NCI-H2227 (cell line): ENCODE results near the gene INPP5F.
"Not testable (repeated sequence)": the region's sequence is repeated elsewhere in the genome, so short reads cannot be mapped to it uniquely, and the experiment has no call there.

Experiments used
- DNase-seq: peaks from one replicate; lab custom pipeline; 2025; ENCODE audit not compliant: unreplicated experiment; lab: John Stamatoyannopoulos, UW

INPP5F gene

DNA sequence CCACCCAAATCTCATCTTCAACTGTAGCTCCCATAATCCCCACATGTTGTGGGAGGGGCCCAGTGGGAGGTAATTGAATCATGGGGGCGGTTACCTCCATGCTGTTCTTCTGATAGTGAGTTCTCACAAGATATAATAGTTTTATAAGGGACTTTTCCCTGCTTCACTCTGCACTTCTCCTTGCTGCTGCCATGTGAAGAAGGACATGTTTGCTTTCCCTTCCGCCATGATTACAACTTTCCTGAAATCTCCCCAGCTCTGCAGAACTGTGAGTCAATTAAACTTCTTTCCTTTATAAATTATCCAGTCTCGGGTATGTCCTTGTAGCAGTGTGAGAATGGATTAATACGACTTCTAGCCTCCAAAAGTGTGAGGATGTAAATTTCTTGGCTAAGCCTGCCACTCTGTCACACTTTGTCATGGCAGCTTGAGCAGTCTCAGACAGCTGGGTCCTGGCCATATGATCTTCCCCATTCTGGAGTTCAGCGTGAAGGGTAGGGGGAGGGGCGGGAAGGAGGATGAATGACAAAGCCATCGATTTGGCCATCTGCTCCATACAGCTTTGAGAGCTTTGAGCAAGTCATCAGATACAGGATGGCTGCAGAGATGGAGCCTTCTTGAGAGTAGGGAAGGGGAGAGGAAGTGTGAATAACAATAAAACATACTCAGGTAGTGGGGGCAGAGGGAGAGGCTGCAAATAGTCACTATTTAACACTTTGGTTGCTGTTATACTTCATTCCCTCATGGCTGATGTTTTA lies 19.1 kb upstream of the INPP5F start:
- peak; percentile 19 for DNase-seq

DNA sequence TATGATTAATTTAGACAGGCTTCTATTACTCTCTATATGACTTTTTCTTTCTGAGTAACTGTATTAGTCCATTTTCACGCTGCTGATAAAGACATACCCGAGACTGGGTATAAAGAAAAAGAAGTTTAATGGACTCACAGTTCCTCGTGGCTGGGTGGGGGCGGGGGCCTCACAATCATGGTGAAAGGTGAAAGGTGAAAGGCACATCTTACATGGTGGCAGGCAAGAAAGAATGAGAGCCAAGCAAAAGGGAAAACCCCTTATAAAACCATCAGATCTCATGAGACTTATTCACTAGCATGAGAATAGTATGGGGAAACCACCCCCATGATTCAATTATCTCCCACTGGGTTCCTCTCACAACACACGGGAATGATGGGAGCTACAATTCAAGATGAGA lies 18.5 kb upstream of the INPP5F start:
- DNase-seq, result not testable (repeated sequence)

DNA sequence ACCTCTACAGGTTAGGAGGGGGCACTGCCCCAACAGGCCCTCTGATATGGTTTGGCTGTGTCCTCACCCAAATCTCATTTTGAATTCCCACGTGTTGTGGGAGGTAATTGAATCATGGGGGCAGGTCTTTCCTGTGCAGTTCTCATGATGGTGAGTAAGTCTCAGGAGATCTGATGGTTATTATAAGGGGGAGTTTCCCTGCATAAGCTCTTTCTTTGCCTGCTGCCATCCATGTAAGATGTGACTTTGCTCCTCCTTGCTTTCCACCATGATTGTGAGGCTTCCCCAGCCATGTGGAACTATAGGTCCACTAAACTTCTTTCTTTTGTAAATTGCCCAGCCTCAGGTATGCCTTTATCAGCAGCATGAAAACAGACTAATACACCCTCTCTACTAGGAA lies 14.9 kb upstream of the INPP5F start:
- DNase-seq, result not testable (repeated sequence)

DNA sequence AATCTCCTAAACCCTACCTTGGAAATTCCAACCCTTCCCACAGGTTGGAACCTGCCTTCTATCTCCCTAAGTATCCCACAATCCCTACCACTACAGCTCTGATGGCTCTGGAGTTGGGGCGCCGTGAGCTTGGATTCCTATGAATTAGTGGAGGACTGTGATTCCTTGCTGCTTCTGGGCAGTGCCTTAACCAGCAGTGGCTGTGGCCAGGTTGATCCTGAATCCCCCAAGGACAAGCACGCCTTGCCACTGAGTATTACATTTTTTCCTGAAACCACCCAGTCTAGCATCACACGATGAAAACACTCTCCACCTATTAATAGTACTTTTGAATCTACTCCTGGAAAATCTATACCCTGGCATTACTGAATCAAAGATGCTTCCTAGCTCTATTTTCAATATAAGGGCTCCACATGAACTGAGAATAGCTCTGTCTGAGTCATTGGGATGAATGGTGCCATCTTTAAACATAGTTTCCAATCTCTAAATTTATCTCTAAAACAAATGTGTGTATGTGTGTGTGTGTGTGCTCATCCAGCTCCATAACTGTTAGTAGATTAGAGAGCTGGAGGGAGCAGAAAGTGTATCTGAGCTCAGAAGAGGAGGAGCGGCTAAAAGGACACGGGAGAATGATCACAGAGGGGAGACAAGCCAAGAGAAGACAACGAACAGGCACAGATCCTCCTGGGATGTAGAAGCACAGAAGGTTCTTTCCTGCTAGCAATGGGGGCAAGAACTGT lies 11.9 kb upstream of the INPP5F start:
- DNase-seq, result no peak

DNA sequence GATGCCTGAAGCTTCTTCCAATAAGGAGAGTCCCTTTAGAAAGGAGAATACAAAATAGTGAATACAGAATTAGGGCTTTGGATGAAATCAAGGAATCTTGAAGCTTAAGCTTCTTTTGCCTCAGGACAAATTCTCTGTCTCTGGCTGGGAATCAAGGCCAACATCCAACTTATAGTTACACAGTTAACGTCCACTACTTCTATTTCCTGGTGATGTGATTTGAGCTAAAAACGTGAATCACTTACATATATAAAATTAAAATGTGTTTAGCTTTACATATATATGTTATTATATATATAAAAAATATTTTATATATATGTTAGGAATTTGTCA lies 11.4 kb upstream of the INPP5F start:
- no peak for DNase-seq

DNA sequence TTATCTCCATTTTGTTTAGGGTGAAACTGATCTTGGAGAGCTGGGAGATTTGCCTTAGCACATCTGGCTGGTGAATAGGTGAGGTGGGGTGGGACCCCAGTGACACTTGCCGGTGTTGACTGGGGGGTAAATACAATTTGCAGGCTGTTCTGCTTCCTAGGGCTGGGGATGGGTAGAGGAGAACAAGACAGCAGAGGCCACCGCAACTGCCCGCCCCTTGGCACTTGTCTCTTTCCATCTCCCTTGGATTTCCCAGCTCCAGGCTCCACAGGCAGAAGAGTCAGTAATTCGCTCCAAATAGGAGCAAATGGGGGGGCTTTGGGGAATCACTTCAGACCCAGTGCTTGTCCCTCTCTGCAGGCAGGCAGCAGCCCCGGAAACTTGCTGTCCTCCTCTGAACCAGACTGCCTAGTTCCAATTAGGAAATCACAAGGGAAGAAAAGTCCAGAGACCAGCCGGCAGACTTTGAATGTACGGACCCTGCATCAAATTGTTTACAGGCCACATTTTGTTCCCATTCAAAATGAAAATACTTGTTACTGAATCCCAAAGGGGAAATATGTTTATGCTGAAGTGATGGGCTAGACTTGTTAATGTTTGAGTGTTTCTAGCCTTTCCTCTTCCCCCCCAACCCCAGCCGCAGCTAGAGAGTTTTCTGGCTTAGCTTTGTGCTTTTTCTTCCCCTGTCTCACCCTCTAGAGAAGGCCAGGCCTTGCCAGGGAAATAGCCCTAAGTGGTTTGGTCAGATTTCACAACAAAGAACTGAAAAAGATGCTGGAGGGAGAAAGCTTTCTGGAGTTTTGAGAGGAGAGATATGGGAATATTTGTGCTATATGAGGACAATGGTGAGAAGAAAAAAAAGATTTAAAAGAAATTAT lies 10.0 kb upstream of the INPP5F start:
- peak; percentile 4 for DNase-seq

DNA sequence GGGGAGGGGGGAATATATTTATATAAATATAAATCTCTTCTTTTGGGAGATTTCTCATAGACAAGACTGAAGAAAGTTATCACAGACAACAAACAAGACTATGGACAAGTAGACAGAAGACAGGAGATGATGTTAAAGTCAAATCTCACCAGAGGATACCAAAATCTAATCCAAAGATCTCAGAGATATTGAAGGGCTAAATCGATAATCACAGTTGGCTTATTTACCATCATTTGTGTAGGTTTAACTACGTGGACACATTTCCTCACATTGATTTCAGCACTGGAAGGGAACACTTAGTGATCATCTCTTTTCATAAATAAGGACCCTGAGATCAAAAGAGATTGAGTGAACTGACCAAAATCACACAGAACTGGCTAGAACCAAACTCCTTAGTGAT lies 2.7 kb upstream of the INPP5F start:
- no peak for DNase-seq

DNA sequence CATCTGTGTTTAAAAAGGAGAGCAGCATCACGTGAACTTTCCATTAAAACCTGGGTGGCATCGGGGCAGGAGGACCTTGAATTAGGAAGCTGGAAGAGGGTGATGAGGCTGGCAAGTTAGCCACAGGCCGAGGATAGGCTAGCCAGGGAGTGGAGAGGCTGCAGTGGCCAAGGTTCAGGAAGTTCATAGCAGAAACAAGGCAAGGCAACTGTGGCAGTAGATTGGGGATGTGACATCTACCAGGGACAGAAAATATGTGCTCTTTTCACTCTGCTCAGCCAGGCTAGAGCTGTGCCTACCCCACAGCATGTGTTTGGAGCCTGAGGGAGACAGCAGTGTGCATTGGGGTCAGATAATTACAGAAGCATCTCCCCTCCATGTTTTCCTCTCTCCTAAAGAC lies 2.2 kb upstream of the INPP5F start:
- no peak for DNase-seq

DNA sequence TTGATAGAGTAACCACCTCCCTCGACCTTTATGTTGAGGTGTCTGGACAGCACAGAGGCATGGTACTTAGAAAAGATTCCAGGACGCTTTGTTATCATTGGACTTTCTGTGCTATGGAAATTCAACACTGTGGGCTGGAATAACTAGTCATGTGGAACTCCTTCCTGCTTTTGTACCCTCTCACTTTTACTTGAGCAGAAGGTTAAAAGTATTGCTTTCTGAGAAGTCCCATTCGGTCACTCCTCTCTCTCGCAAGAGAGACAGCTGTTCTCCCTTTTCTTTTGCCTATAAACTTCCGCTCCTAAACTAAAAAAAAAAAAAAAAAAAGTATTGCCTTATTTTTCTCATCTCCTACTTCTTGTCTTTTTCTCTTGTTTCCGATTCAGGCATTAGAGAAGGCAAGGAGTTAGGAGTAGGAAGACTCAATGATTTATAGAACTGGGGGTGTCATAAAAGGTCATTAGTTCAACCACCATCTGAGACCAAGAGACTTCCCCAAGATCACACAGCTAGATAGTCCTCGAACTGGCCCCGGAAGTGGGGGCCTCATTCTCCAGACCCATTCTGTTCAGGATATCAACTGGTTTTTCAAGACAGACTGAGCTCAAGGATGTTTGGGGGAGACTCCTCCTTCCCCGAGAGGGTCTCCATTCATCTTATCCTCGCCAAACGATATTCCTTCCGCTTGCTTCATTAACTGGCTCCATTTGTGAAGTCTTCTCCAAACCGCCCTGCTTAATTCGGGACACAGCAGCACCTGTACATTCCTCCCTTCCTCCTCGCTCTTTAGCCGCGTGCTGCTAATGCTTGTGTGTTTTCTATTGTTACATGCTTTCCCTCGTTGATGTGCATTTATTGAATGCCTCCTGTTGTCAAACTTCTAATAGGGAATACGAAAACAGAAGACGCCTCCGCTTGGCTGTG lies 995 bp upstream of the INPP5F start:
- DNase-seq, result peak; percentile 49

DNA sequence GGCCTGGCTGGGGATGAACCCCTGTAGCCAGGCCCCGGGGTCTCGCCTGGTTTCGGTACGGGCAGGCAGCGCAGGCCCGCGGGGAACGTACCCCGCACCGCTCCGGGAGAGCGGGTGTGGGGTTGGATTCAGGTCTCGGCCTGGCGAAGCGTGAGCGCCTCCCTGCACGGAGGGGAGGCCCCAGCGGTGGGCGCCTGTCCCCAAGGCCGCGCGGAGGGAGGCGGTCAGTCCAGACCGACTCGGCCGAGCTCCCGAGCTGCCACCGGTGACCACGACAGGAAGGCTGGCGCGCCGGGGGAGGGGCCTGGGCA lies 378 bp upstream of the INPP5F start:
- DNase-seq, result no peak

DNA sequence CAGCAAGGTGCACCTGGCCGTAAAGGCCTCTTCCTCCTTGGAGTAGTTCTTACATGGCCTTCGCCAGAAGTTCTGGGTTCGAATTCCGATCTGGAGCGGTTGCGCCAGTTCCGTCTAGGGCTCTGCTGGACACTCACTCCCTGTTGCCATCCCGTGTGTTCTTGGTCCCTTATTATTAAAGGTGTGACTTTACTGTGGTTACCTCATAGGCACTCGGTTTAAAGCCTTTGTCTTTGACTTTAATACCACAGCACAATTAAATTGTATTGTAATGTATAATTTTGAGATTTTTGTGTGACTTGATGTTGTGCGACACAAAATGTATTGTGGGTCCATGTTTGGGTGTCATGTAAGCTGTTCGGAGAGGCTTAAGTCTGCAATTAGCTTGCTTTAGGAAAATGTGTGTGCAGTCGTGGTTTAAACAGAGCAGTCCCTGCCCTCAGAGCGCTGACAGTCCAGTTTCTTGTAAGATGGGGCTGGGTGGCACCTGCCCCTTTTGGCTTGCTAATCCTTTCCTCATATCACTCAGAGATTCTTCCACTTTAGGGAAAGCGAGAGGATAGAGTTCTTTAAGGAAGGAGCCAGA lies 919 bp downstream of the INPP5F start:
- DNase-seq, result no peak

DNA sequence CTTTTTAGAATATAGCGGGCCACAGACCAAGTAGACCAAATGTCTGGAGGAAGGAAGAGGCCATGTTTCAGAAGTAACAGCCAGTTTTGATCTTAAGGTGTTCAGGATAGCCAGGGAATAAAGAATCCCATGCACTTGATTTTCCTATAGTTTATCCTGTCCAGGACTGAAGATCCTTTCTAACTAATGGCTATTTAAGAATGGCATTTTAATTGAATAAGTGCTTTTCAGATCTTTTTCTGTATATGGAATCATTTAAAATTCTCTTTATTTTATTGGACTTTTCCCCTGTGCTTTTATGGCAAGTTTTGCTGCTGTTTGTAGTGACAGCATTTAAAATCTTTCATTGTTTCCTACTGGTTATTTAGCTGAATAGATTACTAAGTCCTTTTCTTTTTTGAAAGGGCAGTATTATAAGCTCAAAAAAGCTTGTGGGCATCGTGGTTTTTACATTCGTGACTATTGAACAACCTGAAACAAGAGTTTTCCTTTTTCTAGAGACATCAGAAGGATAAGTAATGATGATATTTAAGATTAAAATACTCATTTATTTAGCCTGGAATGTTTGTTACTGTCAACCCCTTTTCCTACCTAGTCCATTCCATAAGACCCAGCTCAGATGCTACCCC lies 2.4 kb downstream of the INPP5F start:
- DNase-seq, result no peak

DNA sequence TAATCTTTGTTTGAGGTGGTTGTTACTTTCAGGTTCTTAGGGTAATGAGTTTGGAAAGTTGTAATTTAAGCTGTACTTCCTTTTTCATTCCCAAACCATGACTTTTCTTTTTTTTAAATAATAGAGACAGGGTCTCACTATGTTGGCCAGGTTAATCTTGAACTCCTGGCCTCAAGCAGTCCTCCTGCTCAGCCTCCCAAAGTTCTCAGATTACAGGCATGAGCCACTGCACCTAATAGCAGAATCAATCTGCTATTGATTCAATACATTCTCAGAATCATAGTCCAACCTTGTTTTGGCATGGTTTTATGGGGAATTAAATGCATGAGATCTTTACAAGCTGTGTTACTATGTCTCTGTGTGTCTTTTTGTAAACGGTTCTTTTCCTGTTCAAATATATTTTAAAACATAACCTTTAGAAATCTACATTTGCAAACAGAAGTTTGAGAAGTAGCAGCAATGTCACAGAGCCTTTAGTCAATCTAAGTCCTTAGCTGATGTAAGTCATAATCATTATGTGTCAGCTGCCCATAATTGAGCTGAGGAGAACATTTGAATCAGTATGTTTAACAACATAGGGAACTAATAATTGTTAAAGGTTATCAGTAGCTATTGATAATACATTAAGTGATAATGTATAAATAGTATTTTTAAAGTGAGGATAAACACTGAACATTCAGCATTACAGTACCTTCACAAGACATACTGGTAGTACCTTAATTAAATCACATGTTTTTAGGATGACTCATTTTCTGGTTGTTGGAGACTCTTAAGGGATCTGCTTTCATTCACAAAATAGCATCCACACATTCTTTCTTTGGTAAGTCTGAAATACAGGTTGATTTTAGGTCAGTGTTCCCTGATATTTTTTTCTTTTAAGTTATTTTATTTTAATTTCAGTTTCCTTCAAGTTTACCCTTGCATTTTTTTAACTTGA lies 8.8 kb downstream of the INPP5F start:
- DNase-seq, result no peak

DNA sequence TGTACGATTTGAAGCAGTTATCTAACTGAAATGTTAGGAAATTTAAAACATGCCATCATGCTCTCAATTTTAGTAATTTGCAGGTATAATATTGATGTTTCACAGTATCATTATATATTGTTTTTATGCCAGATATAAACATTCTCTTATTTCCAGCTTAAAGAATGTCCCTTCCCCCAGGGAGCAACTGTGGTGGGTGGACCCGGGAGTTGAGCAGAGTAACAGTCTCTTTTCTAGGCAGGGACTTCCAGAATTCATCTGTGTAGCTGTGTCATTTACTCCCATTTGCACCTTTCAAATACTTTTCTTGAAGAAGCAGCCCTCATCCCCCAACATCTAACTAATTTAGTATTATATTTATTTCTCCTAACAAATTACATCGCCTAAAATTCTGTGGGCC lies 9.6 kb downstream of the INPP5F start:
- no peak for DNase-seq

DNA sequence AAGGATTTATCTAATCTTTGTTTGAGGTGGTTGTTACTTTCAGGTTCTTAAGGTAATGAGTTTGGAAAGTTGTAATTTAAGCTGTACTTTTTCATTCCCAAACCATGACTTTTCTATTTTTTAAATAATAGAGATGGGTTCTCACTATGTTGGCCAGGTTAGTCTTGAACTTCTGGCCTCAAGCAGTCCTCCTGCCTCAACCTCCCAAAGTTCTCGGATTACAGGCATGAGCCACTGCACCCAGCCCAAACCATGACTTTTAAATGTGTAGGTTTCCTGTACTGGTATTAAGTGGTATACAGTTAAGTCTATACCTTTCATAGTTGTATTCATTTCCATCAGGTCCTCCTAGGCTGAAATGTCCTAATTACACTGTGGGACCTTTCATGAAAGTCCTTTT lies 10.4 kb downstream of the INPP5F start:
- no peak for DNase-seq

DNA sequence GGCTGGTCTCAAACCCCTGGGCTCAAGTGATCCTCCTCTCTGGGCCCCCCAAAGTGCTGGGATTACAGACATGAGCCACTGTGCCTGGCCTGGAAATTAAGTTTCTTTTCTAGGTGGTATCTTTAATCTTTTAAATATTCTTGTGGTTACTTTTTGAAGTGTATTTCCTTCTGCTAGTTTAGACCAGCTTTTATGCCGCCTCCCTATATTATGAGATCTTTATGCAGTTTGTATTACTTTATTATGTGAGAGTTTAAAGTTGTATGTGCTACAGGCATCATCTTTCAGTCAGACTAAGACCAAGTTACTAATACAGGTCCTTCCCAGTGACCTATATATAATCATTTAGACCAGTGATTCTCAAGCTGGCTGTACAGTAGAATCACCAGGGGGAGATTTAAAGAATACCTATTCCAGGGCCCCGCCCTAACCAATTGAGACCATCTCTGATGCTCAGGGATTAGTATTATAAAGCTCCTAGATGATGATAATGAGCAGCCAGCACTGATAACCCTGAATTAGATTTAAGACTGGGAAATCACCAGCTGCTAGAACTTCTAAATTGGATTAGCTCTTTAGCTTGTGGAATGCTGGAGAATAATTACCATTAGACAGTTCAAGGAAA lies 11.3 kb downstream of the INPP5F start:
- no peak for DNase-seq

DNA sequence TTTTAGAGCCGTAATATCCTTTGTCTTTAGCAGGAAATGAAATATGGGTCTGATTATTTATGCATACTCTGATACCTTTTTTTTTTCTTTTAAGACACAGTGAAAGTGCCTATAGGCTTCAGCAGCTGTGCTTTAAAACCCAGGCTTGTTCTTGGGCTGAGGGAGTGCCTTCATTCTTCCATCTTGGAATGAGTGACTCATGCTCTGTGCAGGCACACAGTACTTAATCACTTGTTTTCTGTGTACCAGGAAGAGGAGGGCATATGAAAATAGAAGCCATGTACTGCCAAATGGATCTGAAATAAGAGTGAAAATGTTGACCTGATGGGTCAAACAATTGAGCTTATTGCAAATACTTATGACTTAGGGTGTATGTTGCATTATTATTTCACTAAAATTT lies 12.0 kb downstream of the INPP5F start:
- DNase-seq, result peak; percentile 10

DNA sequence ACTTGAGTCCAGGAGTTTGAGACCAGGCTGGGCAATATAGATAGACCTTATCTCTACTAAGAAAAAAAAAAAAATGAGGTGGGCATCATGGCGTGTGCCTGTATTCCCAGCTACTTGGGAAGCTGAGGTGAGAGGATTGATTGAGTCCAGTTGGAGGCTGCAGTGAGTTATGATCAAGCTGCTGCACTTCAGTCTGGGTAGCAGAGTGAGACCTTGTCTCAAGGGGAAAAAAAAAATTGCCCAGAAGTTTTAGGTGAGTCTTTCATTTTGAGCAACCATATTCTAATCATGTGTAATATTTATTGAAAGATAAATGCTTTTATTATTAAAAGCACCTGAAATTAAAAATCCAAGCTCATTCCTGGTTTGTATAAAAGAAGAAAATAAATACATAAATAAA lies 13.1 kb downstream of the INPP5F start:
- DNase-seq, result no peak

DNA sequence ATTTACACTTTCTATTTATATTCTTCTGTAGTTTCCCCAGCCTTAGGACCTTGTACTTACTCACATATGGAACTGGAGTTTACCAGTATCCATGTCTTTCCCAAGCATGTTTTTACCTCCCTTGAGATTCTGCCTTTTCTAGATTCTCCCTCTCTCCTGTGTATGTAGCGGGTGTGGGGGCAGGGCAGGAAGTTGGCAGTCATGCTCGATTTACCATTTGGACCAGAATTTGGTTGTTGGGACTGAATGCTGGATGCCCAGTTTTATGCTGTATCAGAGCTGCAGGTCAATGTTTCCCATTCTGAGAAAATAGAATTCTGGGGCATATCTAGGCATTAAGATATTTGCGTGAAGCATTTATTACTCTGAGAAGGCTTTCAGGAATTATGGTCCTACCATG lies 14.2 kb downstream of the INPP5F start:
- no peak for DNase-seq
